ENCODE measurements around the gene NEDD4L.

DNA sequence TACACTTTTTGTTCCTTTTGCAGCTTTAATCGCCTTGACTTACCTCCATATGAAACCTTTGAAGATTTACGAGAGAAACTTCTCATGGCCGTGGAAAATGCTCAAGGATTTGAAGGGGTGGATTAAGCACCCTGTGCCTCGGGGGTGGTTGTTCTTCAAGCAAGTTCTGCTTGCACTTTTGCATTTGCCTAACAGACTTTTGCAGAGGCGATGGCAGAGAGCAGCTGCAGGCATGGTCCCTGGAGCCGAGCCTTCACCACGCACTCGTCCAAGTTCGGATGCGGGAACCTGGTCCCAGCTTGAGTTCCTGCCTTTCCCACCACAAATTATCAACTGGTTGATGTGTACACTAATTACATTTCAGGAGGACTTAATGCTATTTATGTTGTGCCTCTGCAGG lies 352.1 kb downstream of the NEDD4L start:
- TF ChIP-seq CTCF (IDR thresholded peaks at IDR 0.05): no peak
- no peak for TF ChIP-seq EZH2 (IDR thresholded peaks at IDR 0.05; ENCODE audit: borderline replicate concordance, insufficient read depth, low read depth, low read length, poor library complexity, severe bottlenecking)

Measured in B cell (primary cell).